Measurements from ENCODE around the gene ATP6V0C. TPM values are rescaled to one million over a fixed set of nuclear protein-coding genes. Genes with fewer than 3 reads are reported as not detected.

Gene ATP6V0C
- total RNA-seq, 1 experiment from 2014 or later = 176 TPM

GRCh38 chr16:2535625-2536013, 21.9 kb downstream of the ATP6V0C start:
- Histone ChIP-seq H2BK120ac (ENCODE audit: low read depth, low read length, poor library complexity, severe bottlenecking) (no peak overlapping the region), H3K79me2 (ENCODE audit: insufficient read depth, low read length) (peaks cover 3% of the 10 kb centered on the region; the same call in 1 of the 2 replicates), H3K4me1 (ENCODE audit: insufficient read depth, low read length) (no peaks in the 10 kb centered on the region; the same call in 1 of the 2 replicates), H2BK15ac (ENCODE audit: low read depth, low read length) (no peak overlapping the region), H3K4me2 (ENCODE audit: insufficient read depth, insufficient read length, low read length) (no peak overlapping the region), H2BK20ac (ENCODE audit: low read depth, low read length, poor library complexity, severe bottlenecking) (no peak overlapping the region), H3K23ac (ENCODE audit: insufficient read length, low read depth, low read length) (no peak overlapping the region), H3K27ac (ENCODE audit: insufficient read length, low read depth, low read length) (no peak overlapping the region), H3K9me3 (ENCODE audit: control insufficient read depth, low read depth, low read length) (no peaks in the 10 kb centered on the region), H3K9ac (ENCODE audit: extremely low read depth, insufficient read length, low read length) (no peak overlapping the region), H4K20me1 (ENCODE audit: control insufficient read depth, insufficient read depth, insufficient read length) (no peaks in the 10 kb centered on the region), H3T11ph (ENCODE audit: low read length) (no peak overlapping the region), H4K91ac (ENCODE audit: insufficient read length, low read depth, low read length) (no peak overlapping the region), H4K5ac (ENCODE audit: insufficient read length, low read depth, low read length) (no peak overlapping the region), H3K27me3 (ENCODE audit: insufficient read depth, low read length) (no peaks in the 10 kb centered on the region), H2BK12ac (ENCODE audit: insufficient read length, low read depth, low read length) (no peak overlapping the region), H3K4ac (ENCODE audit: low read depth, low read length) (no peak overlapping the region), H3K14ac (ENCODE audit: insufficient read depth, low read length) (no peak overlapping the region), H2AFZ (ENCODE audit: low read length) (no peak overlapping the region), H3K56ac (ENCODE audit: insufficient read length, low read depth, low read length) (no peak overlapping the region), H2AK5ac (ENCODE audit: insufficient read length, low read length) (no peak overlapping the region), H3K23me2 (ENCODE audit: insufficient read length, low read depth, low read length, poor library complexity, severe bottlenecking) (peaks cover 10% of the 10 kb centered on the region), H4K8ac (replicated peaks; ENCODE audit: insufficient read length, low read depth, low read length) (no peak overlapping the region), H3K79me1 (ENCODE audit: insufficient read depth, low read depth, low read length, poor library complexity, severe bottlenecking) (peaks cover 6% of the 10 kb centered on the region), H3K18ac (ENCODE audit: insufficient read length, low read depth, low read length) (no peak overlapping the region), H2BK5ac (ENCODE audit: insufficient read length, low read length) (no peak overlapping the region)
- DNase-seq = no peak
- H3K36me3 Mint-ChIP-seq (ENCODE audit: insufficient read depth in 1 of 3, low read depth in 3 of 3) = 0 out of 7 replicates have a peak, but pooled peaks cover 0 to 4% (median 0%) of the 10 kb centered on the region in 3 experiments
- peaks cover 4% of the 10 kb centered on the region; the same call in 1 of the 2 replicates for H3K27me3 Mint-ChIP-seq (ENCODE audit: low read depth)
- TF ChIP-seq CTCF (conservative IDR thresholded peaks at IDR 0.05) = no peak
- WGBS (ENCODE audit: extremely low coverage, insufficient read length, low lambda C conversion rate) = no CpG with 5 or more reads among the region's 9 CpGs
- H3K4me3 Mint-ChIP-seq = no peak overlapping the region
- peaks cover 0 to 2% of the 10 kb centered on the region in 2 experiments; a peak in 1 of 5 replicates for H3K9me3 Mint-ChIP-seq
- no peak overlapping the region for H3K27ac Mint-ChIP-seq
- peaks cover 11 to 22% of the 10 kb centered on the region in 2 experiments for H3K4me1 Mint-ChIP-seq
